PC-3 (cell line): ENCODE data around the gene CACNG8. TPM values are rescaled to one million over a fixed set of nuclear protein-coding genes. Genes with fewer than 3 reads are reported as not detected.

ENCODE experiments used
- ATAC-seq: fragments of 200-7000 bp; cut with Tn5 transposase; 2 replicates; pipeline ENCODE4 v1.9.1; 2020; ENCODE audit warnings: mild to moderate bottlenecking, moderate library complexity
- BruUV-seq: library from RNA; stranded (reverse); fragments of 400-500 nt; replicated peaks from 2 replicates; lab custom pipeline; 2021; lab: Mats Ljungman, UMichigan
- CTCF ChIA-PET: fragments of 300-600 bp; sonication (Branson Sonifier 250); formaldehyde crosslinking; loops from one replicate; lab custom pipeline; 2022; ENCODE audit warnings: antibody characterized with exemption; lab: Charles Lee
- POLR2A ChIA-PET: fragments of 300-600 bp; sonication (Branson Sonifier 250); formaldehyde crosslinking; loops from one replicate; lab custom pipeline; 2022; ENCODE audit warnings: antibody characterized with exemption; ENCODE audit not compliant: unreplicated experiment; lab: Charles Lee
- DNase-seq: peaks from one replicate; pipeline ENCODE4 v3.0.0-alpha.2; 2015
- H2AFZ ChIP-seq: fragments of 300-600 bp; sonication (generic); 2 replicates; pipeline ENCODE4 v1.6.0; 2016; ENCODE audit warnings: antibody characterized with exemption, low read length
- H3F3A ChIP-seq: fragments of 300-600 bp; sonication (generic); one replicate; pipeline ENCODE4 v1.6.0; 2017; ENCODE audit warnings: antibody characterized with exemption, low read length, control low read depth, mild to moderate bottlenecking; ENCODE audit not compliant: unreplicated experiment
- H3K27ac ChIP-seq: fragments of 300-600 bp; sonication (generic); 2 replicates; pipeline ENCODE4 v1.5.1; 2016; ENCODE audit warnings: mild to moderate bottlenecking, low read length
- H3K27me3 ChIP-seq: fragments of 300-600 bp; sonication (generic); 2 replicates; pipeline ENCODE4 v1.6.1; 2016; ENCODE audit warnings: low read length, mixed read lengths
- H3K36me3 ChIP-seq: fragments of 300-600 bp; sonication (generic); 2 replicates; pipeline ENCODE4 v1.6.1; 2016; ENCODE audit warnings: low read depth, mixed run types, low read length, mixed read lengths
- H3K4me1 ChIP-seq: fragments of 300-600 bp; sonication (generic); 2 replicates; pipeline ENCODE4 v1.5.1; 2016; ENCODE audit warnings: low read length; ENCODE audit not compliant: insufficient read depth
- H3K4me2 ChIP-seq: fragments of 300-600 bp; sonication (generic); 2 replicates; pipeline ENCODE4 v1.6.0; 2016; ENCODE audit warnings: low read length
- H3K4me3 ChIP-seq: fragments of 300-600 bp; sonication (generic); 2 replicates; pipeline ENCODE4 v1.5.1; 2016; ENCODE audit warnings: mild to moderate bottlenecking, low read length, mixed read lengths
- H3K79me2 ChIP-seq: fragments of 300-600 bp; sonication (generic); 2 replicates; pipeline ENCODE4 v1.6.1; 2017; ENCODE audit warnings: low read length, mixed read lengths
- H3K9ac ChIP-seq: fragments of 300-600 bp; sonication (generic); 2 replicates; pipeline ENCODE4 v1.6.0; 2016; ENCODE audit warnings: mild to moderate bottlenecking, low read length
- H3K9me2 ChIP-seq: fragments of 300-600 bp; sonication (generic); replicated peaks from 2 replicates; pipeline ENCODE4 v1.6.1; 2016; ENCODE audit warnings: mixed run types, low read length, mixed read lengths
- H3K9me3 ChIP-seq: fragments of 300-600 bp; sonication (generic); 2 replicates; pipeline ENCODE4 v1.6.1; 2016; ENCODE audit warnings: low read length, mixed read lengths
- H4K20me1 ChIP-seq: fragments of 300-600 bp; sonication (generic); 2 replicates; pipeline ENCODE4 v1.6.1; 2016; ENCODE audit warnings: low read length, mixed read lengths
- CTCF ChIP-seq: fragments of 300-600 bp; sonication (generic); conservative IDR thresholded peaks from 2 replicates; pipeline ENCODE4 v1.5.1; 2017; ENCODE audit warnings: antibody characterized with exemption, low read depth, mild to moderate bottlenecking, low read length
- EZH2 ChIP-seq: fragments of 300-600 bp; sonication (generic); IDR thresholded peaks from one replicate; pipeline ENCODE4 v1.6.1; 2017; ENCODE audit warnings: antibody characterized with exemption, mild to moderate bottlenecking, low read length; ENCODE audit not compliant: unreplicated experiment
- EZH2phosphoT487 ChIP-seq: fragments of 300-600 bp; sonication (generic); IDR thresholded peaks from 2 replicates; pipeline ENCODE4 v1.6.1; 2018; ENCODE audit warnings: mild to moderate bottlenecking, antibody characterized with exemption, low read length, borderline replicate concordance
- intact Hi-C: fragments of 100-400 bp; cut with micrococcal nuclease; formaldehyde crosslinking; loops from 2 replicates; pipeline ENCODE4 v1.9.0; 2023
- total RNA-seq: library from RNA; depleted of rRNA; stranded (reverse); fragments of >200 nt; gene quantifications from 2 replicates; pipeline ENCODE4 v1.2.3, GENCODE V29; 2014

Gene CACNG8
- total RNA-seq, 1 experiment from 2014 or later = 0.15 TPM

- ATAC-seq (no peak), DNase-seq (no peak)
- no peaks in the 10 kb centered on the region for H3K9me2 ChIP-seq
- H3K27ac ChIP-seq = no peak overlapping the region
- BruUV-seq = no TSS peak
- no peaks in the 10 kb centered on the region for H3F3A ChIP-seq
- ChIA-PET POLR2A (no interaction called here), CTCF (no interaction called here)
- no peaks in the 10 kb centered on the region for H3K79me2 ChIP-seq
- no peak overlapping the region for H2AFZ ChIP-seq
- no peaks in the 10 kb centered on the region for H3K36me3 ChIP-seq
- no peaks in the 10 kb centered on the region for H3K9me3 ChIP-seq
- TF ChIP-seq EZH2phosphoT487 (no peak), EZH2 (no peak), CTCF (no peak)
- no peak overlapping the region for H3K4me3 ChIP-seq
- H3K4me2 ChIP-seq = no peak overlapping the region
- no peaks in the 10 kb centered on the region for H3K4me1 ChIP-seq
- H3K27me3 ChIP-seq = peaks cover 6% of the 10 kb centered on the region; the same call in 1 of the 2 replicates
- intact Hi-C loops = no loop called here
- no peaks in the 10 kb centered on the region for H4K20me1 ChIP-seq
- H3K9ac ChIP-seq = no peak overlapping the region
Measured at GRCh38 chr19:53969366-53969765, 6.6 kb downstream of the CACNG8 start.

GRCh38 chr19:53971673-53972072, 8.9 kb downstream of the CACNG8 start:
- no peaks in the 10 kb centered on the region for H3K27me3 ChIP-seq
- H3K27ac ChIP-seq = no peak overlapping the region
- no peak overlapping the region for H3K9ac ChIP-seq
- H3K79me2 ChIP-seq = no peaks in the 10 kb centered on the region
- H3K36me3 ChIP-seq = no peaks in the 10 kb centered on the region
- H3K9me3 ChIP-seq = no peaks in the 10 kb centered on the region
- no peaks in the 10 kb centered on the region for H3K9me2 ChIP-seq
- DNase-seq (no peak), ATAC-seq (no peak)
- no peaks in the 10 kb centered on the region for H3F3A ChIP-seq
- H3K4me3 ChIP-seq = no peak overlapping the region
- no peaks in the 10 kb centered on the region for H4K20me1 ChIP-seq
- TF ChIP-seq CTCF (no peak), EZH2phosphoT487 (no peak), EZH2 (no peak)
- CTCF ChIA-PET = no interaction called here
- H2AFZ ChIP-seq = no peak overlapping the region
- BruUV-seq = no TSS peak
- no peak overlapping the region for H3K4me2 ChIP-seq
- intact Hi-C loops = loop anchor here (10.0 kb wide), 1 partner anchor 67 kb away; the partner anchor contains the start of gene CACNG7
- POLR2A ChIA-PET = no interaction called here
- H3K4me1 ChIP-seq = no peaks in the 10 kb centered on the region

- no peak overlapping the region for H3K27ac ChIP-seq
- no peaks in the 10 kb centered on the region for H3K9me2 ChIP-seq
- ChIA-PET CTCF (interaction anchor here (0.5 kb wide), 1 partner anchor 28 kb away, joined by 7 read pairs; no protein-coding TSS in a partner anchor), POLR2A (no interaction called here)
- BruUV-seq = no TSS peak
- TF ChIP-seq EZH2 (no peak), CTCF (no peak), EZH2phosphoT487 (no peak)
- H3K27me3 ChIP-seq = no peaks in the 10 kb centered on the region
- H3F3A ChIP-seq = peaks cover 7% of the 10 kb centered on the region
- peak overlapping the region; percentile 100 for H3K4me2 ChIP-seq
- H3K79me2 ChIP-seq = peaks cover 14% of the 10 kb centered on the region
- 0 out of 2 replicates have a peak overlapping the region, but pooled peaks have one; percentile 12 for H3K4me3 ChIP-seq
- no peak overlapping the region for H3K9ac ChIP-seq
- DNase-seq (peak; percentile 91), ATAC-seq (peak; percentile 12)
- H3K9me3 ChIP-seq = no peaks in the 10 kb centered on the region
- H3K4me1 ChIP-seq = peaks cover 24% of the 10 kb centered on the region
- intact Hi-C loops = loop anchor here (10.0 kb wide), 1 partner anchor 73 kb away; the partner anchor contains the start of gene CACNG7
- no peaks in the 10 kb centered on the region for H3K36me3 ChIP-seq
- no peaks in the 10 kb centered on the region for H4K20me1 ChIP-seq
- H2AFZ ChIP-seq = 0 out of 2 replicates have a peak overlapping the region, but pooled peaks have one; percentile 21
Measured at GRCh38 chr19:53977429-53977990, 14.8 kb downstream of the CACNG8 start.
